HUDEP-2 (cell line): Measurements from ENCODE around the gene PCBP1.
"Not testable (repeated sequence)": the region's sequence is repeated elsewhere in the genome, so short reads cannot be mapped to it uniquely, and the experiment has no call there.

Experiments used
- DNase-seq, 76 experiments: peaks; one replicate each; lab custom pipeline; 2025; ENCODE audit not compliant: unreplicated experiment in 76 of 76; lab: John Stamatoyannopoulos, UW

PCBP1 gene

GRCh38 chr2:70086838-70087701 lies at the start of gene PCBP1:
PCBP1 (plus strand) TSS chr2:70087477; CDS start chr2:70087744, 267 bp downstream.
- DNase-seq, result peak in 74 of 76 experiments; percentile 64 to 96 (median 88)

- DNase-seq, result no peak
Measured at GRCh38 chr2:70039366-70039765, 47.9 kb upstream of the PCBP1 start.

GRCh38 chr2:70041663-70042062 lies 45.6 kb upstream of the PCBP1 start:
- no peak for DNase-seq

- no peak for DNase-seq
Measured at GRCh38 chr2:70042246-70042645, 45.0 kb upstream of the PCBP1 start.

GRCh38 chr2:70043252-70043875 lies 43.9 kb upstream of the PCBP1 start:
- DNase-seq, result no peak

- peak in 1 of 76 experiments; percentile 2 for DNase-seq
Measured at GRCh38 chr2:70044290-70045040, 42.8 kb upstream of the PCBP1 start.

GRCh38 chr2:70045405-70045804 lies 41.9 kb upstream of the PCBP1 start:
- no peak for DNase-seq

GRCh38 chr2:70045932-70046331 lies 41.3 kb upstream of the PCBP1 start:
- DNase-seq, result no peak

- no peak for DNase-seq
Measured at GRCh38 chr2:70046534-70046933, 40.7 kb upstream of the PCBP1 start.

- DNase-seq, result no peak
Measured at GRCh38 chr2:70047451-70047850, 39.8 kb upstream of the PCBP1 start.

- DNase-seq, result no peak
Measured at GRCh38 chr2:70049255-70049654, 38.0 kb upstream of the PCBP1 start.

GRCh38 chr2:70050631-70051425 lies 36.4 kb upstream of the PCBP1 start:
- no peak for DNase-seq

- not testable (repeated sequence) for DNase-seq
Measured at GRCh38 chr2:70055259-70055658, 32.0 kb upstream of the PCBP1 start.

GRCh38 chr2:70061317-70061716 lies 26.0 kb upstream of the PCBP1 start:
- no peak for DNase-seq

- peak in 6 of 76 experiments; percentile 2 to 36 (median 8) for DNase-seq
Measured at GRCh38 chr2:70062270-70062669, 25.0 kb upstream of the PCBP1 start.

- no peak for DNase-seq
Measured at GRCh38 chr2:70068119-70068518, 19.2 kb upstream of the PCBP1 start.

GRCh38 chr2:70069049-70069448 lies 18.2 kb upstream of the PCBP1 start:
- peak in 2 of 76 experiments; percentile 15 to 19 for DNase-seq

GRCh38 chr2:70070542-70071268 lies 16.6 kb upstream of the PCBP1 start:
- DNase-seq, result peak in 64 of 76 experiments; percentile 3 to 77 (median 50)

GRCh38 chr2:70073493-70073892 lies 13.8 kb upstream of the PCBP1 start:
- no peak for DNase-seq

- peak in 10 of 76 experiments; percentile 5 to 53 (median 22) for DNase-seq
Measured at GRCh38 chr2:70078384-70078783, 8.9 kb upstream of the PCBP1 start.
